GM12874 (cell line): ENCODE results near the gene TMEM91.

ENCODE experiments used
- TF ChIP-seq, protein P1 (sequence below): IDR thresholded peaks from 2 replicates; pipeline ENCODE4 v1.5.1; 2011; ENCODE audit warnings: low read depth, mild to moderate bottlenecking, control low read depth, low read length, moderate library complexity; ENCODE audit not compliant: insufficient read depth

The TMEM91 gene

DNA sequence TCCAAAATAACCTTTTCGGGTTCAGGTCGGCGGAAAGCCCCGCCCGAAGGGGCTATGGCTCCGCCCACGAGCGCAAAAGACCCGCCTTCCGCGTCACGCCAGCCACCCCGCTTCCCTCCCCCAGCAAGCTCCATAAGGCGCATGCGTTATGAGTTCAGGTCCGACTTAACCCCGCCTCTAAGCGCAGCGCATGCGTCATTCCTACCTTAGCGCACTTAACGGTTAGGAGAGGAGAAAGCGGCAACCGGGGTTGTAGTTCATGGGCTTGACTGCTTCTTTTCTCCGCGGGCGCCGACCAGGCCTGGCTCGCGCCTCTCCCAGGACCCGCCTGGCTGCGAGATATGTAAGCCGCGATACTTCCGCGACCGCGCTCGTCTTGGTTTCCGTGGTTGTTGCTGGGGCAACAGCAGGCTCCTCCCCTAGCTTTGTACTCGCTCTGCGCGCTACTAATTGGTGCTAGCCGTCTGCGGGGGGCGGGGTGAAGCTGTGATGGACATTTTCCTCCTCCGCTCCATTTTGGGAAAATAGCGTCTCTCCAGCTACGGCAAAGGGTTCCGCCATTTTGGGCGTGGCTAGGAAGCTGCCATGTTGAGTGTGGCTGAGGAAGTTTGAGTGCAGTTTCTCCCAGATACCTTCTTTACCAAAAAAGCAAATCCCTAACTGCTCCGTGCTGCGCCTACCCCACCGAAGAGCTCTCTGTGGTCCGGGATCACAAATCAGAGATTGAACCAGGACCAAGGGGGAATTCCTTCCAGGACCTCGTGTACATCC is 12.4 kb upstream of the TMEM91 start, which contains the start of gene B9D2:
Gene B9D2, minus strand, starts transcription at position 397 of the 771 bp plus-strand sequence. CDS start 630 bp downstream, outside the sequence.
- TF ChIP-seq, protein P1, sequence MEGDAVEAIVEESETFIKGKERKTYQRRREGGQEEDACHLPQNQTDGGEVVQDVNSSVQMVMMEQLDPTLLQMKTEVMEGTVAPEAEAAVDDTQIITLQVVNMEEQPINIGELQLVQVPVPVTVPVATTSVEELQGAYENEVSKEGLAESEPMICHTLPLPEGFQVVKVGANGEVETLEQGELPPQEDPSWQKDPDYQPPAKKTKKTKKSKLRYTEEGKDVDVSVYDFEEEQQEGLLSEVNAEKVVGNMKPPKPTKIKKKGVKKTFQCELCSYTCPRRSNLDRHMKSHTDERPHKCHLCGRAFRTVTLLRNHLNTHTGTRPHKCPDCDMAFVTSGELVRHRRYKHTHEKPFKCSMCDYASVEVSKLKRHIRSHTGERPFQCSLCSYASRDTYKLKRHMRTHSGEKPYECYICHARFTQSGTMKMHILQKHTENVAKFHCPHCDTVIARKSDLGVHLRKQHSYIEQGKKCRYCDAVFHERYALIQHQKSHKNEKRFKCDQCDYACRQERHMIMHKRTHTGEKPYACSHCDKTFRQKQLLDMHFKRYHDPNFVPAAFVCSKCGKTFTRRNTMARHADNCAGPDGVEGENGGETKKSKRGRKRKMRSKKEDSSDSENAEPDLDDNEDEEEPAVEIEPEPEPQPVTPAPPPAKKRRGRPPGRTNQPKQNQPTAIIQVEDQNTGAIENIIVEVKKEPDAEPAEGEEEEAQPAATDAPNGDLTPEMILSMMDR: no peak

DNA sequence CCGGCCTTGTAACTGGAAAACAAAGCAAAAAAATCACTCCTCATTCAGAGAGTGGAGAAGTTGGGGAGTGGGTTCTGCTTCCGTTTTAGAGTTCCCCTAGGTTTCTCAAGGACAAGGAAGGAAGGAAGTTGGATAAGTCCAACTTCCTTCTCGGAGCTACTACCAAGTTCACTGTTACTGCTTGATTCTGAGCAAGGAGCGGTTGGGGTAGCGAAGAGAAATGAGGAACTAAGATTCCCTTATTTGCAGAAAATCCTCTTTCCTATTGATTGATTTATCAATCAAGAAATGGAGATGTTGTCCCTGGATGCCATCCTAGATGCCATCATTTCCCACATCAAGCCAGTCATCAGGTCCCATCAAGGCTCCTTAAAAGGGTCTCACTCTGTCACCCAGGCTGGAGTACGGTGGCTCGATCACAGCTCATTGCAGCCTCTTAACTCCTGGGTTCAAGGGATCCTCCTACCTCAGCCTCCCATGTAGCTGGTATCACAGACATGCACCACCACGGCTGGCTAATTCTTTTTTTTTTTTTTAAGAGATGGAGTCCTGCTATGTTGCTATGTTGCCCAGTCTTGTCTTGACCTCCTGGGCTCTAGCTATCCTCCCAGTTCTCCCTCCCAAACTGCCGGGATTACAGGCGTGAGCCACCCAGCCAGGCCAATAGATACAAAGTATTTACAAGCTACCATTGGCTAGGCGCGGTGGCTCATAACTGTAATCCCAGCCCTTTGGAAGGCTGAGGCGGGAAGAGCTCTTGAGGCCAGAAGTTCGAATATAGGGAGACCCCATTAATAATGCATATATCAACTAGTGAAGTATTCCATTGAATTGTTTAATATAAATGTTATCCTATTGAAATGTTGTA is 11.6 kb upstream of the TMEM91 start:
- TF ChIP-seq, protein P1: no peak

DNA sequence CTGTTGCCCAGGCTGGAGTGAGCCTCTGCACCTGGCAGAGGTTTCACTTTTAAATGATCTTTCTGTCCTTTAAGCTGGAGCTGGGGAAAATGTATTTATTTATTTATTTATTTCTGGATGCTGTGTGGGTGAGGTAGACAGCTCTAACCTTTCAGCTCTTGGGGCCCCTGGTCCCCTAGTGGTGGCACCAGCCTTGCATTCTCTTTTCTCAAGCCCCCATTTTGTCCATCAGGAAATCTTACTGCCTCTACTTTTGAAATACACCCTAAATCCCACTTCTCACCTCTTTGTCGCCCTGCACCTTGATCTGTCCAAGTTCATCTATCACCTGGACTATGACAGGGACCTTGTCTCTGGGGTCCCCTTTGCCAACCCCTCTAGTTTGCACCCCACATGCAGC is 10.2 kb upstream of the TMEM91 start:
- TF ChIP-seq, protein P1: peak; percentile 58

DNA sequence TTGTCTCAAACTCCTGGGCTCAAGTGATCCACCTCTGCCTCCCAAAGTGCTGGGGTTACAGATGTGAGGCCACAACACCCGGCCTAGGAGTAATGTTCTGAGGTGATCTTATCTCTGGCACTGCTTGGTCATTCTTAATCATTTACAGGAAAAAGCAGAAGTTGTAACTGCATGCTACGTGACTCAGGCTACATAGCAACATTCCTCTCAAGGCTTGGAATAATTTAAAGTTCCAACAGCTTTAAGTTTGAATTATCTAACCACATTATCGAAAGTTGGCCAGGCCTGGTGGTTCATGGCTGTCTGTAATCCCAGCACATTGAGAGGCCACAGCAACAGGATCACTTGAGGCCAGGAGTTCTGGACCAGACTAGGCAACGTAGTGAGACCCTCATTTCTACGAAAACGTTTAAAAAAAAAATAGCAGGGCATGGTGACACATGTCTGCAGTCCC is 8.5 kb upstream of the TMEM91 start:
- TF ChIP-seq, protein P1: no peak

DNA sequence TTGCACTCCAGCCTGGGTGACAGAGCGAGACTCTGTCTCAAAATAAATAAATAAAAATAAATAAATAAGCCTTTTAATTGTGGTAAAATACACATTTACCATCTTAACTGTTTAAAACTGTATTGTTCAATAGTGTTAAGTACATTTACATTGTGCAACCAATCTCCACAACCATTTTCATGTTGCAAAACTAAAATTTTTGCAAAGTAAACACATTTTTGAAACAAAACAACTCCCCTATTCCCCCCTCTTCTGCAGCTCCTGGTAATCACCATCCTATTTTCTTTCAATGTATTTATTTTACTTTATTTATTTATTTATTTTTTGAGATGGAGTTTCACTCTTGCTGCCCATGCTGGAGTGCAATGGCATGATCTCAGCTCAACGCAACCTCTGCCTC is 6.6 kb upstream of the TMEM91 start:
- TF ChIP-seq, protein P1: no peak

DNA sequence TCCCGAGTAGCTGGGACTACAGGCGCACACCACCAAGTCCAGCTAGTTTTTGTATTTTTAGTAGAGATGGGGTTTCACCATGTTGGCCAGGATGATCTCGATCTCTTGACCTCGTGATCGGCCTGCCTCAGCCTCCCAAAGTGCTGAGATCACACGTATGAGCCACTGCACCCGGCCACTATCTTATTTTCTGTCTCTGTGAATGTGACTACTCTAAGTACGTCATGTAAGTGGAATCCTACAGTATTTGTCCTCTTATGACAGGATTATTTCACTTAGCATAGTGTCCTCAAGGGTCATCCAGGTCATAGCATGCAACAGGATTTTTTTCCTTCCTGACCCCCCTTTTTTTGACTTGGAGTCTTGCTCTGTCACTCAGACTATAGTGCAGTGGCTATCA is 4.8 kb upstream of the TMEM91 start:
- TF ChIP-seq, protein P1: no peak

DNA sequence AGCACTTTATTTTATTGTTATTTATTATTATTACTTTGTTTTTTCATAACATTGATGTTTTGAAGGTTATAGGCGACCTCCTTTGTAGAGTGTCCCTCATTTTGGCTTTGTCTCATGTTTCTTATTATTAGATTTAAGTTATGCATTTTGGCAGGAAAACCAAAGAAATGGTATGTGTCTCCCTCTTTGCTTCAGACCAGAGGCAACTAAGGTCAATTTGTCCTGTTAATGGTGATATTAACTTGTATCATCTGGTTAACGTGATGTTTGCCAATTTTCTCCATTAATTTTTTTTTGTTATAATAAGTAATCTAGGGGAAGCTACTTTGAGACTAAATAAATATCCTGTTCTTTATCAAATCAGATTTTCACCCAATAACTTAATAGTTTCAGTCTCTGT is 3.8 kb upstream of the TMEM91 start:
- TF ChIP-seq, protein P1: no peak
